ENCODE data around the gene PTBP1.

Gene PTBP1

DNA sequence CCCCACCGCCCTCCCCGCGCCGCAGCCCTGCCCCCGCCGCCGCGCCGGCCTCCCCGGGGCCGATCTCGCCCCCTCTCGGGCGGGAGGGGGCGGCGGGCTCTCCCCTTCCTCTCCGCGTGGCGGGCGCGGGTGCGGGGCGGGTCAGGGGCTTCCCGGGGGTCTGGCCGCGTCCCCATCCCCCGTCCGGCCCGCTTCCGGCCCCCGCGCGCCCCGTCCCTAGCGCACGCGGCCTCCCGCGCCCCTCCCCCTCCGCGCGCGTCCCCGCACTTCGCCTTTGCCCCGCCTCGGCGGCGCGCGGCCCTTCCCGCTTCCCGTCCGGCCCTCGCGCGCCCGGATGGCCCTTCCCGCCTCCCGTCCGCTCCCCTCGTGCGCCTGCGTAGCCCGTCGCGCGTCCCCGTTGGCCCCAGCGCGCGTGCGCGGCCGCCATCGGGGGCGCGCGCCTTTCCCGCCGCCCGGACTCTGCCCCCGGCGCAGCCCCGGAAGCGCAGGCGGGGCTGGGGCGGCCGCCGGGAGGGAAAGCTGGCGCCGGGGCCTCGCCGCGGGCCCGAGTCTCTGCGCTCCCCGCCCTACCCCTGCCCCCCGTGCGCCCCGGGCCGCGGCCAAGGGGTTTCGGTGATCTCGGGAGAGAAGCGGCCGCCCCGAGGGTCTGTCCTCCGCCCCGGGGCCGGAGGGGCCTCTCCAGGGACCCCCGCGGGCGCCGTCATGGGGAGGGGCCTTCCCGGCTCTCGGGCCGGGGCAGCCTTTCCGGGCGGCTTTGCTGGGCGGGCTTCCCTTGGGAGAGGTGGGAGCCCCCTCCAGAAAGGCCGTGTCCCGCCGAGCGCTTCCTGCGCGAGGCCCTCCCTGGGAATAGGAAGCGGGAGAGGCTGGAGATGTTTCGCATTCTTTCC lies 519 bp downstream of the PTBP1 start:
- Histone ChIP-seq H3K4me3 (ENCODE audit: insufficient read depth, low read depth, low read length, poor library complexity, severe bottlenecking) (peak overlapping the region; percentile 92), H3K4me1 (ENCODE audit: control insufficient read depth, insufficient read depth, low read length, poor library complexity, severe bottlenecking) (peaks cover 47% of the 10 kb centered on the region), H3K9me3 (ENCODE audit: control insufficient read depth, low read length) (no peaks in the 10 kb centered on the region), H3K36me3 (ENCODE audit: control insufficient read depth, insufficient read depth, low read length) (peaks cover 10% of the 10 kb centered on the region), H3K27me3 (replicated peaks; ENCODE audit: control insufficient read depth, insufficient read depth, low read length, poor library complexity, severe bottlenecking) (no peaks in the 10 kb centered on the region), H3K27ac (ENCODE audit: insufficient read depth, low read length, poor library complexity, severe bottlenecking) (peak overlapping the region; percentile 75)
- peak; percentile 75 to 82 (median 81) for DNase-seq

DNA sequence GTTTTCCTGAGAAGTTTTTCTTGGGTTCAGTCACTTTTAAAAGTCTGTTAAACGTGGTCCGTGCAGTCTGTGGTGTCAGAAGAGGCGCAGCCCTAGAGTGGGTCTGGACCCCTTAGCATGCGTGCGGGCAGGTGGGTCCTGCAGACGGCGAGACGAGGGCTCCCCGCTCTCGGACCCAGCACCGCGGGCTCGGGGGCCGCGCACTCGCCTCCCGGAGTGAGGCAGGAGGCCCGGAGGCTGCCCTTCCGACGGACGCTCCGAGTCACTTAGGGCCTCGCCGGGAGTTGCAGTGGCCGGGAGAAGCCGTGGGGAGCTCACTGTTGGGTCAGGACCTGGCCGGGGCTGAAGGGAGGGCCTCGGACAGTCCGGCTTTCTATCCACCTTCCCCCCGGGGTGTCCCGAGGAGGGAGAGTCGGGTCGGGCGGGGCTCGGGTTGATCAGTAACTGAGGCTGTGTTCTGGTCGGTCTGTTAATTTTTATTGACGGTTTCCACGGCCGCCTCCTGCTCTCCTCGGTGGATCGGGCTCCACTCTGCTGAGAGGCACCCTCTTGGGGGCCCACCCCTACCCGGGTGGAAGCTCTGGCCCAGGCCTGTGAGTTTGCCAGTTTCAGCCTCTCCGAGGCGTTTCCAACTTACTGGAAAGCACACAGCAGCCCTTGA lies 1.3 kb downstream of the PTBP1 start:
- Histone ChIP-seq H3K27me3 (replicated peaks; ENCODE audit: control insufficient read depth, insufficient read depth, low read length, poor library complexity, severe bottlenecking) (no peaks in the 10 kb centered on the region), H3K36me3 (ENCODE audit: control insufficient read depth, insufficient read depth, low read length) (peaks cover 14% of the 10 kb centered on the region), H3K27ac (ENCODE audit: insufficient read depth, low read length, poor library complexity, severe bottlenecking) (peak overlapping the region; percentile 70), H3K4me1 (ENCODE audit: control insufficient read depth, insufficient read depth, low read length, poor library complexity, severe bottlenecking) (peaks cover 55% of the 10 kb centered on the region), H3K9me3 (ENCODE audit: control insufficient read depth, low read length) (no peaks in the 10 kb centered on the region), H3K4me3 (ENCODE audit: insufficient read depth, low read depth, low read length, poor library complexity, severe bottlenecking) (peak overlapping the region; percentile 92)
- DNase-seq, result no peak

DNA sequence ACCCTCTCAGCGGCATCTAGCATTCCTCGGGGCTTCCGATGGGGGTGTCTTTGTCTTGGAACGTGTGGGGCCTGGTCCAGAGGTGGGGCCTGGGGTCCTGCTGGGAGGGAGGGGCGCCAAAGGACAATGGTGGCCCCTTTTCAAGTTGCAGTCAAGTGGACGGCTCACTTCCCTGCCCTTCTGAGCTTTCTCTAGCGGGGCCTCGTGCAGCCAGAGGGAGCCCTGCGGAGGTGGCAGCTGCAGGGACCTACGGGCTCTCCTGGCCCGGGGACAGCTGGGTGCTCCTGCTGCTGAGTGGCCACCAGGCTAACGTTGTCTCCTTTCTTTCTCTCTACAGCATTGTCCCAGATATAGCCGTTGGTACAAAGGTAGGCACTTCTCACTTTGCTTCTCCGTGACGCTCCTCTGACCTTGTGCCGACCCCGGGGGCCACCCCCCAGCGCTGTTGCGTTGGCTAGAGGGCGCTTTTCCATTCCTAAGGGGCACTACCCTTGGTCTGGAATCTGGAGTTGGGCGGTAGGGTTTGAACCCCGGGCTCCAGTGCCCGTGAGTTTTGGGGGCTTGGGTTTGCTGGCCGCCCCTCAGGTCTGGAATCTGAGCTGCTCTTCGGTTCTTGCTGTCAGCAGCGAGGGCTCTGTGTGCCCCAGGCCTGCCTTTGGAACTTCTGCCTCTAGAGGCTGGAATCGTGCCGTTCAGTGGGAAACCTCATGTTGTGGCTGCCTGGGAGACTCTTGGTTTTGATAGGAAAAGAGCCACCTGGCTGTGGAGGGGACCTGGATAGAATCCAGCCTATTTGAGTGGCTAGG lies 2.0 kb downstream of the PTBP1 start:
- Histone ChIP-seq H3K27me3 (replicated peaks; ENCODE audit: control insufficient read depth, insufficient read depth, low read length, poor library complexity, severe bottlenecking) (no peaks in the 10 kb centered on the region), H3K27ac (ENCODE audit: insufficient read depth, low read length, poor library complexity, severe bottlenecking) (peak overlapping the region; percentile 70), H3K4me3 (ENCODE audit: insufficient read depth, low read depth, low read length, poor library complexity, severe bottlenecking) (peak overlapping the region; percentile 92), H3K9me3 (ENCODE audit: control insufficient read depth, low read length) (no peaks in the 10 kb centered on the region), H3K4me1 (ENCODE audit: control insufficient read depth, insufficient read depth, low read length, poor library complexity, severe bottlenecking) (peaks cover 57% of the 10 kb centered on the region), H3K36me3 (ENCODE audit: control insufficient read depth, insufficient read depth, low read length) (peaks cover 22% of the 10 kb centered on the region)
- no peak for DNase-seq

DNA sequence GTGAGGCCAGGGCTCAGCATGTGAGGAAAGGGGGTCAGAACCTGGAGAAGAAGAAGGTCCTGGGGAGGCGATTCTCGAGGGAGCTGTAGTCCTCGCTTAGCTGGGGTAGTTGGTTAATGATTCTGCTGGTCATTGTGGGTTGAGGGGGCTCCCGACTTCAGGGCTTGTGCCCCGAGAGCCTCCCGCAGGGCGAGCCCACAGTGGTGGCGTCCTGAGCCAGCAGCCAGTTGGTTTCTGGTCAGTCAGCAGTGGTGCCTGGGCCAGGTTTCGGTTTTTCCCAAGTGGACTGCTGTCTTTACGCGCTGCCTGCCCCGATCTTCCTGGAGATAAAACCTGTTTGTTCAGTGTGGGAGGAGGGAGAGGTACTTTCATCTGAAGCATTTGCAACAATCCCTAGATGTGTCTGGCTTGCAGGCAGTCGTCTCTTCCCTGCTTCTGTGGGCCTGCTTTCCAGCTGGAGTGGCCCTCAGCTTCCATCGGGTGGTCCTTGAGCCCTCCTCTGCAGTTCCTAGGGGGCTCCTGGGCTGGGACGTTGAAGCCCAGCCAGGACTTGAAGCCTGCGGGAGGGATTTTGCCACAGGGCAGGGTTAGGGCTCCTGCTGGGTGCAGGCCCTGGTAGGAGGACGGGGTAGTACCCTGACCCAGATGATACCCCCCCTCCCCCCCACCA lies 3.2 kb downstream of the PTBP1 start:
- Histone ChIP-seq H3K27me3 (replicated peaks; ENCODE audit: control insufficient read depth, insufficient read depth, low read length, poor library complexity, severe bottlenecking) (no peaks in the 10 kb centered on the region), H3K27ac (ENCODE audit: insufficient read depth, low read length, poor library complexity, severe bottlenecking) (peak overlapping the region; percentile 52), H3K36me3 (ENCODE audit: control insufficient read depth, insufficient read depth, low read length) (peaks cover 34% of the 10 kb centered on the region), H3K4me1 (ENCODE audit: control insufficient read depth, insufficient read depth, low read length, poor library complexity, severe bottlenecking) (peaks cover 57% of the 10 kb centered on the region), H3K9me3 (ENCODE audit: control insufficient read depth, low read length) (no peaks in the 10 kb centered on the region), H3K4me3 (ENCODE audit: insufficient read depth, low read depth, low read length, poor library complexity, severe bottlenecking) (no peak overlapping the region)
- DNase-seq, result no peak

DNA sequence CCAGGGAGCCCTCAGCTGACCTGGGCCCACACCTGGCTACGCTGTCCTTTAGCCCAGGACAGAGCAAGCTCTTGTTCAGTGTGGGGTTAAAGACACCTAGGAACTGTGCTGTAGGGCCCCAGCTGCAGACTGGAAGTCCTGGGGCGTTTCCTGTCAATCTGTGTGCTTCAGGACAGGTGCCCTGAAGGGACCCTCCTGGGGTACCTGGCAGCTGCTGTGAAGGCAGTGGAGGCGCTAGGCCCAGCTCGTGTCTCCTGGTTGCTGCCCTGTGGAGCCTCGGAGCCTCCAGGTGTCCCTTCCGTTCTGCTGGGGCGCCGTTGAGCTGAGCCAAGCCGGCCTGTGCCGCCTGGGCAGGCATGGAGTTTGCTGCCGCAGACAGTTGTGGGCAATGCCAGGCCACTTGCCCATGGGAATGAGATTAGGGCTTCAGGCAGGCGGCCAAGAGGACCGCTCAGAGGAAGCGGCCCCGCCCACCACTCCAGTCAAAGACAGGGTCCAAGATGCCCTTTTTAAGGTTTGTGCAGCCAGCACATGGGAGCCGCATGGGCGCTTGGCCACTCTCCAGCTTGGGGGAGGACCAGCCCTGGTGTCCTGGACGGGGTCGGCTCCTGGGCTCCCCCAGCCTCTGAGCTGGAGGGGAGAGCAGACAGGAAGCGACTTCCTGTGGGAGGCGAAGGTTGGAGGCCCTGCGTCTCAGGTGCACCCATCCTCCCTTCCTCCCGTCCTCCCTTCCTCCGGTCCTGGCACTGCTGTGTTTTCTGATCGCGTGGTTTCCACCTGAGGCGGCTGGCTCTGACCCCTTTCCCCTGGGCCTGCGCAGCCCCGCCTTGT lies 4.0 kb downstream of the PTBP1 start:
- DNase-seq, result no peak
- Histone ChIP-seq H3K4me3 (ENCODE audit: insufficient read depth, low read depth, low read length, poor library complexity, severe bottlenecking) (peak overlapping the region; percentile 30), H3K4me1 (ENCODE audit: control insufficient read depth, insufficient read depth, low read length, poor library complexity, severe bottlenecking) (peaks cover 57% of the 10 kb centered on the region), H3K27me3 (replicated peaks; ENCODE audit: control insufficient read depth, insufficient read depth, low read length, poor library complexity, severe bottlenecking) (no peaks in the 10 kb centered on the region), H3K36me3 (ENCODE audit: control insufficient read depth, insufficient read depth, low read length) (peaks cover 40% of the 10 kb centered on the region), H3K27ac (ENCODE audit: insufficient read depth, low read length, poor library complexity, severe bottlenecking) (peak overlapping the region; percentile 52), H3K9me3 (ENCODE audit: control insufficient read depth, low read length) (no peaks in the 10 kb centered on the region)

DNA sequence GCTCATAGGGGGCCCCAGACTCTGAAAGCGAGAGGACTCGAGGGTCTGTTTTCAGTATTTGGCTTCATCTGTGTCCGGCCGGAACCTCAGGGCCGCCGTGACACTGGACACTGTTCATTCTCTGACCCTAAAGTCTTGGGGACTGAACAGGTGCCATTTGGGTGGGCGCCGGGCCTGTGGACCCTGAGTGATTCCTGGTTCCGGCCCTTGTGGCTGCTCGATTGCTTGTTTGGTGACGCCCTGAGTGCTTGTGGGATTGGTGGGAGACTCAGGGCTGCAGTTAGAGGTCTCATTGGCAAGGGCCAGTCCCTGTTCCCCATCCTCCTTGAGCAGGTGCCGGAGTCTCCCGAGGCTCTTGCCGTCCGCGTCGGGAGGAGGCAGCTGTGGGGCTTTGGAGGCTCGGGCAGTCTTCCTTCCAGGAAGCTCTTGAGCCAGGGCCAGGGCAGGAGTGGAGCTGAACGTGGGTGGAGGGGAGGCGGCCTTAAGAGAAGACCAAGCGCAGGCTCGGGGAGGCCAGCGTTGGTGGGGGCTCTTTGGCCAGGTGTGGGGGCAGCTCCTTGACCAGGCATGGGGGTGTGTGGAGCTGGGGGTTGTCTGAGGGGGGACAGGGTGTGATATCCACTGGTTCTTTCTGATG lies 4.7 kb downstream of the PTBP1 start:
- Histone ChIP-seq H3K4me1 (ENCODE audit: control insufficient read depth, insufficient read depth, low read length, poor library complexity, severe bottlenecking) (peaks cover 57% of the 10 kb centered on the region), H3K9me3 (ENCODE audit: control insufficient read depth, low read length) (no peaks in the 10 kb centered on the region), H3K36me3 (ENCODE audit: control insufficient read depth, insufficient read depth, low read length) (peaks cover 48% of the 10 kb centered on the region), H3K27me3 (replicated peaks; ENCODE audit: control insufficient read depth, insufficient read depth, low read length, poor library complexity, severe bottlenecking) (no peaks in the 10 kb centered on the region), H3K4me3 (ENCODE audit: insufficient read depth, low read depth, low read length, poor library complexity, severe bottlenecking) (peak overlapping the region; percentile 30), H3K27ac (ENCODE audit: insufficient read depth, low read length, poor library complexity, severe bottlenecking) (peak overlapping the region; percentile 41)
- no peak for DNase-seq

DNA sequence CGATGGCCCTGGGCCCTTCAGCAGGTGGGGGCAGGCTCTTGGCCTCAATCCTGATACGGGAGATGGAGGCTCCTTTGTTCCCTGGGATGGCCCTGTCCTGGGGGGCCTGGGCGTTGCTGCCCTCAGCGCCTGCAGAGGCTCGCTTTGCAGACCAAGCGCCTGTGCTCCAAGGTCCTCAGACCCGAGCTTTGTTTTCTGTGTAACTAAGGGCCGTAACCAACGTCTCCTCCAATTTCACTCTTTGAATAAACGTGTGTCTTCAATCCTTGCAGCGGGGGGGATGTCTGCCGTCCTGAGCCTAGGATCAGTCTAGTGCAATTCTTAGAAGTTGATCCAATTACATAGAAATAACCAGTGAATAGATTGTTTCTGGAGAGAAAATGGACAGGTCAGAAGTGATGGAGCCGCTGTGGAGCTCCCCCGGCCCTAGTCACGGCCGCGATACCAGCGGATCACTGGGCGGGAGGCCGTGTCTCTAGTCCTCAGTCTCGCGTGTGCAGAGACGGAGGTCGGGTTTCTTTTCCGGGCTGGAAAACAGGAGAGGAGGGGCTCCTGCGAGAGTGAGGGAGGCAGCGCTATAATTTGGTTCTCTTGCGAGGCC lies 5.3 kb downstream of the PTBP1 start:
- Histone ChIP-seq H3K4me3 (ENCODE audit: insufficient read depth, low read depth, low read length, poor library complexity, severe bottlenecking) (no peak overlapping the region), H3K4me1 (ENCODE audit: control insufficient read depth, insufficient read depth, low read length, poor library complexity, severe bottlenecking) (peaks cover 57% of the 10 kb centered on the region), H3K36me3 (ENCODE audit: control insufficient read depth, insufficient read depth, low read length) (peaks cover 54% of the 10 kb centered on the region)

DNA sequence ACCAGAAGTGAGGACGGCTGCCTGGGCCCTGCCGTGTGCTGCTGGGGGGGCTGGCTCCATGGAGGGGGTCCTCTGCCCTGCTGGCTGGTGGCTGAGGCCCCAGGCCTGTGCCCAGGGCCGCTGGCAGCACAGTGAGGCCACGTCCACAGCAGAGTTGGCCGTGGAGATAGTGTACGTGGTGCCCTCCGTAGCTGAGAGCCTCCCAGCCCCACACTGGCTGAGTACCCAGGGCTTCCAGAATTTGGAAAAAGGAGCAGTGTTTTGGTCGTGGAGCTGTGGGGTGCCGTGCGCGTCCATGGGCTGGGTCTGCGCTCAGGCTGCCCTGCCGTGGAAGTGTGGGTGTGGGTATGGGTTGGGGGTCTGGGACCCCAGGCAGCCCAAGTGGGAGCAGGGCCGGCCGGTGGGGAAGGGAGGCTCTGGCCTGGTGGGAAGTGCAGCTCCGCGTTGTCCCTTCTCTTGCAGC lies 5.9 kb downstream of the PTBP1 start:
- no peak overlapping the region for H3K4me3 ChIP-seq (ENCODE audit: insufficient read depth, low read depth, low read length, poor library complexity, severe bottlenecking)
- H3K4me1 ChIP-seq (ENCODE audit: control insufficient read depth, insufficient read depth, low read length, poor library complexity, severe bottlenecking), result peaks cover 55% of the 10 kb centered on the region
- H3K27ac ChIP-seq (ENCODE audit: insufficient read depth, low read length, poor library complexity, severe bottlenecking), result no peak overlapping the region
- no peaks in the 10 kb centered on the region for H3K27me3 ChIP-seq (replicated peaks; ENCODE audit: control insufficient read depth, insufficient read depth, low read length, poor library complexity, severe bottlenecking)
- no peak for DNase-seq
- peaks cover 59% of the 10 kb centered on the region for H3K36me3 ChIP-seq (ENCODE audit: control insufficient read depth, insufficient read depth, low read length)
- H3K9me3 ChIP-seq (ENCODE audit: control insufficient read depth, low read length), result no peaks in the 10 kb centered on the region

More for the DNA sequence above, 5.3 kb downstream of the PTBP1 start:
- Histone ChIP-seq H3K27ac (ENCODE audit: insufficient read depth, low read length, poor library complexity, severe bottlenecking) (no peak overlapping the region), H3K9me3 (ENCODE audit: control insufficient read depth, low read length) (no peaks in the 10 kb centered on the region), H3K27me3 (replicated peaks; ENCODE audit: control insufficient read depth, insufficient read depth, low read length, poor library complexity, severe bottlenecking) (no peaks in the 10 kb centered on the region)
- DNase-seq, result no peak

All from effector memory CD4-positive, alpha-beta T cell (primary cell).